ENCODE measurements around the gene CST9L. TPM values are rescaled to one million over a fixed set of nuclear protein-coding genes. Genes with fewer than 3 reads are reported as not detected.

Gene CST9L
- total RNA-seq, 1 experiment from 2014 or later: not detected

- CTCF ChIA-PET: no interaction called here
- no peaks in the 10 kb centered on the region for H3K4me1 ChIP-seq (ENCODE audit: control insufficient read depth in 1 of 2, insufficient read depth in 2 of 2, low read length in 2 of 2)
- H2AFZ ChIP-seq (ENCODE audit: low read depth, low read length, poor library complexity, severe bottlenecking): no peak overlapping the region
- no peaks in the 10 kb centered on the region for H3K9me2 ChIP-seq (ENCODE audit: insufficient read depth)
- H3K27me3 ChIP-seq (ENCODE audit: insufficient read depth, low read length): peaks cover 40% of the 10 kb centered on the region
- no peaks in the 10 kb centered on the region for H4K20me1 ChIP-seq (ENCODE audit: insufficient read depth)
- H3K9ac ChIP-seq (ENCODE audit: low read length): no peak overlapping the region
- no peaks in the 10 kb centered on the region for H3K9me3 ChIP-seq (ENCODE audit: control insufficient read depth in 1 of 2, insufficient read depth in 1 of 2, low read depth in 1 of 2, low read length in 2 of 2)
- TF ChIP-seq POLR2A (IDR thresholded peaks at IDR 0.05; ENCODE audit: borderline replicate concordance, extremely low read depth, insufficient read depth, insufficient read length): no peak
- no peak overlapping the region for H3K4me2 ChIP-seq (ENCODE audit: low read length)
- RAD21 ChIA-PET (ENCODE audit: low non-redundant PET in 1 of 2, low total read pairs in 2 of 2, uncharacterized antibody in 2 of 2, unreplicated experiment in 2 of 2): no interaction called here
- POLR2A ChIA-PET: no interaction called here
- no peak overlapping the region for H3K4me3 ChIP-seq (replicated peaks in 1 of 2; ENCODE audit: low read depth in 1 of 2, low read length in 2 of 2)
- intact Hi-C loops (cut with micrococcal nuclease): no loop called here
- no TSS peak for BruUV-seq (replicated peaks)
- DNase-seq (ENCODE audit: low read depth, low spot score) (no peak), ATAC-seq (no peak)
- H3K36me3 ChIP-seq (ENCODE audit: control insufficient read depth in 1 of 2, insufficient read depth in 2 of 2, low read length in 2 of 2): no peaks in the 10 kb centered on the region
- no peaks in the 10 kb centered on the region for H3K79me2 ChIP-seq (ENCODE audit: insufficient read depth, low read length)
- H3K27ac ChIP-seq (ENCODE audit: low read depth, low read length): no peak overlapping the region
Measured at GRCh38 chr20:23602241-23602640, 34.0 kb upstream of the CST9L start.

GRCh38 chr20:23601715-23602114 lies 33.4 kb upstream of the CST9L start:
- Histone ChIP-seq H3K27me3 (ENCODE audit: insufficient read depth, low read length) (peaks cover 46% of the 10 kb centered on the region), H3K4me3 (replicated peaks in 1 of 2; ENCODE audit: low read depth in 1 of 2, low read length in 2 of 2) (no peak overlapping the region), H2AFZ (ENCODE audit: low read depth, low read length, poor library complexity, severe bottlenecking) (no peak overlapping the region), H3K27ac (ENCODE audit: low read depth, low read length) (no peak overlapping the region), H3K4me1 (ENCODE audit: control insufficient read depth in 1 of 2, insufficient read depth in 2 of 2, low read length in 2 of 2) (no peaks in the 10 kb centered on the region), H4K20me1 (ENCODE audit: insufficient read depth) (no peaks in the 10 kb centered on the region), H3K9me2 (ENCODE audit: insufficient read depth) (no peaks in the 10 kb centered on the region), H3K4me2 (ENCODE audit: low read length) (no peak overlapping the region), H3K9me3 (ENCODE audit: control insufficient read depth in 1 of 2, insufficient read depth in 1 of 2, low read depth in 1 of 2, low read length in 2 of 2) (no peaks in the 10 kb centered on the region), H3K79me2 (ENCODE audit: insufficient read depth, low read length) (no peaks in the 10 kb centered on the region), H3K9ac (ENCODE audit: low read length) (no peak overlapping the region), H3K36me3 (ENCODE audit: control insufficient read depth in 1 of 2, insufficient read depth in 2 of 2, low read length in 2 of 2) (no peaks in the 10 kb centered on the region)
- CTCF ChIA-PET: no interaction called here
- RAD21 ChIA-PET (ENCODE audit: low non-redundant PET in 1 of 2, low total read pairs in 2 of 2, uncharacterized antibody in 2 of 2, unreplicated experiment in 2 of 2): no interaction called here
- no peak for DNase-seq (ENCODE audit: low read depth, low spot score)
- BruUV-seq (replicated peaks): no TSS peak
- POLR2A ChIA-PET: no interaction called here
- ATAC-seq: no peak
- intact Hi-C loops (cut with micrococcal nuclease): no loop called here
- TF ChIP-seq EGR1 (IDR thresholded peaks at IDR 0.05; ENCODE audit: low read depth): no peak
- TF ChIP-seq, protein P1, sequence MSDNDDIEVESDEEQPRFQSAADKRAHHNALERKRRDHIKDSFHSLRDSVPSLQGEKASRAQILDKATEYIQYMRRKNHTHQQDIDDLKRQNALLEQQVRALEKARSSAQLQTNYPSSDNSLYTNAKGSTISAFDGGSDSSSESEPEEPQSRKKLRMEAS (IDR thresholded peaks at IDR 0.05): no peak
- no peak for TF ChIP-seq YY1 (IDR thresholded peaks at IDR 0.05; ENCODE audit: extremely low read depth, insufficient replicate concordance, low read depth, low read length)
- no peak for TF ChIP-seq RAD21 (IDR thresholded peaks at IDR 0.05; ENCODE audit: low read depth)
- TF ChIP-seq, protein P2, sequence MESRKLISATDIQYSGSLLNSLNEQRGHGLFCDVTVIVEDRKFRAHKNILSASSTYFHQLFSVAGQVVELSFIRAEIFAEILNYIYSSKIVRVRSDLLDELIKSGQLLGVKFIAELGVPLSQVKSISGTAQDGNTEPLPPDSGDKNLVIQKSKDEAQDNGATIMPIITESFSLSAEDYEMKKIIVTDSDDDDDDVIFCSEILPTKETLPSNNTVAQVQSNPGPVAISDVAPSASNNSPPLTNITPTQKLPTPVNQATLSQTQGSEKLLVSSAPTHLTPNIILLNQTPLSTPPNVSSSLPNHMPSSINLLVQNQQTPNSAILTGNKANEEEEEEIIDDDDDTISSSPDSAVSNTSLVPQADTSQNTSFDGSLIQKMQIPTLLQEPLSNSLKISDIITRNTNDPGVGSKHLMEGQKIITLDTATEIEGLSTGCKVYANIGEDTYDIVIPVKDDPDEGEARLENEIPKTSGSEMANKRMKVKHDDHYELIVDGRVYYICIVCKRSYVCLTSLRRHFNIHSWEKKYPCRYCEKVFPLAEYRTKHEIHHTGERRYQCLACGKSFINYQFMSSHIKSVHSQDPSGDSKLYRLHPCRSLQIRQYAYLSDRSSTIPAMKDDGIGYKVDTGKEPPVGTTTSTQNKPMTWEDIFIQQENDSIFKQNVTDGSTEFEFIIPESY (IDR thresholded peaks at IDR 0.05; ENCODE audit: extremely low read depth, insufficient replicate concordance, low read length): no peak
- TF ChIP-seq ATF3 (IDR thresholded peaks at IDR 0.05): no peak
- TF ChIP-seq SRF (IDR thresholded peaks at IDR 0.05; ENCODE audit: low read depth): no peak
- no peak for TF ChIP-seq FOSL1 (IDR thresholded peaks at IDR 0.05; ENCODE audit: low read depth)
- TF ChIP-seq EZH2 (IDR thresholded peaks at IDR 0.05): no peak
- no peak for TF ChIP-seq SIN3A (IDR thresholded peaks at IDR 0.05; ENCODE audit: low read depth)
- no peak for TF ChIP-seq EZH2phosphoT487 (IDR thresholded peaks at IDR 0.05; ENCODE audit: borderline replicate concordance)
- no peak for TF ChIP-seq ELF1 (IDR thresholded peaks at IDR 0.05; ENCODE audit: borderline replicate concordance, low read depth)
- TF ChIP-seq ZFX (IDR thresholded peaks at IDR 0.05): no peak
- TF ChIP-seq, protein P3, sequence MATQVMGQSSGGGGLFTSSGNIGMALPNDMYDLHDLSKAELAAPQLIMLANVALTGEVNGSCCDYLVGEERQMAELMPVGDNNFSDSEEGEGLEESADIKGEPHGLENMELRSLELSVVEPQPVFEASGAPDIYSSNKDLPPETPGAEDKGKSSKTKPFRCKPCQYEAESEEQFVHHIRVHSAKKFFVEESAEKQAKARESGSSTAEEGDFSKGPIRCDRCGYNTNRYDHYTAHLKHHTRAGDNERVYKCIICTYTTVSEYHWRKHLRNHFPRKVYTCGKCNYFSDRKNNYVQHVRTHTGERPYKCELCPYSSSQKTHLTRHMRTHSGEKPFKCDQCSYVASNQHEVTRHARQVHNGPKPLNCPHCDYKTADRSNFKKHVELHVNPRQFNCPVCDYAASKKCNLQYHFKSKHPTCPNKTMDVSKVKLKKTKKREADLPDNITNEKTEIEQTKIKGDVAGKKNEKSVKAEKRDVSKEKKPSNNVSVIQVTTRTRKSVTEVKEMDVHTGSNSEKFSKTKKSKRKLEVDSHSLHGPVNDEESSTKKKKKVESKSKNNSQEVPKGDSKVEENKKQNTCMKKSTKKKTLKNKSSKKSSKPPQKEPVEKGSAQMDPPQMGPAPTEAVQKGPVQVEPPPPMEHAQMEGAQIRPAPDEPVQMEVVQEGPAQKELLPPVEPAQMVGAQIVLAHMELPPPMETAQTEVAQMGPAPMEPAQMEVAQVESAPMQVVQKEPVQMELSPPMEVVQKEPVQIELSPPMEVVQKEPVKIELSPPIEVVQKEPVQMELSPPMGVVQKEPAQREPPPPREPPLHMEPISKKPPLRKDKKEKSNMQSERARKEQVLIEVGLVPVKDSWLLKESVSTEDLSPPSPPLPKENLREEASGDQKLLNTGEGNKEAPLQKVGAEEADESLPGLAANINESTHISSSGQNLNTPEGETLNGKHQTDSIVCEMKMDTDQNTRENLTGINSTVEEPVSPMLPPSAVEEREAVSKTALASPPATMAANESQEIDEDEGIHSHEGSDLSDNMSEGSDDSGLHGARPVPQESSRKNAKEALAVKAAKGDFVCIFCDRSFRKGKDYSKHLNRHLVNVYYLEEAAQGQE (IDR thresholded peaks at IDR 0.05; ENCODE audit: low read depth): no peak
- no peak for TF ChIP-seq POLR2A (IDR thresholded peaks at IDR 0.05; ENCODE audit: borderline replicate concordance, extremely low read depth, insufficient read depth, insufficient read length)
